NCI-H187 (cell line): Measurements from ENCODE around the gene RNU2-63P.
"Not testable (repeated sequence)": the region's sequence is repeated elsewhere in the genome, so short reads cannot be mapped to it uniquely, and the experiment has no call there.

Experiments used
- DNase-seq, 2 experiments: peaks; one replicate each; lab custom pipeline; 2025; lab: John Stamatoyannopoulos, UW

RNU2-63P gene

GRCh38 chr2:88028931-88029330, 12.6 kb upstream of the RNU2-63P start:
- DNase-seq = no peak

GRCh38 chr2:88027697-88028389, 11.5 kb upstream of the RNU2-63P start:
- DNase-seq = no peak

- DNase-seq = no peak
These were observed 8.2 kb upstream of the RNU2-63P start for GRCh38 chr2:88024509-88024908.

- DNase-seq = no peak
These were observed 6.2 kb upstream of the RNU2-63P start for GRCh38 chr2:88022669-88022921.

GRCh38 chr2:88019985-88020384, 3.6 kb upstream of the RNU2-63P start:
- no peak for DNase-seq

GRCh38 chr2:88018909-88019308, 2.6 kb upstream of the RNU2-63P start:
- DNase-seq = no peak

GRCh38 chr2:88018077-88018805, 1.9 kb upstream of the RNU2-63P start:
- DNase-seq = not testable (repeated sequence)

- not testable (repeated sequence) for DNase-seq
These were observed 1.4 kb upstream of the RNU2-63P start for GRCh38 chr2:88017780-88018038.

- DNase-seq = no peak
These were observed 823 bp upstream of the RNU2-63P start for GRCh38 chr2:88016960-88017779.

GRCh38 chr2:88011011-88011410, 5.3 kb downstream of the RNU2-63P start:
- DNase-seq = no peak

GRCh38 chr2:88010136-88010535, 6.2 kb downstream of the RNU2-63P start:
- no peak for DNase-seq

- no peak for DNase-seq
These were observed 9.4 kb downstream of the RNU2-63P start for GRCh38 chr2:88006912-88007439.

- no peak for DNase-seq
These were observed 10.6 kb downstream of the RNU2-63P start for GRCh38 chr2:88005776-88006175.

GRCh38 chr2:88003074-88003755, 13.1 kb downstream of the RNU2-63P start:
- DNase-seq = no peak

- no peak for DNase-seq
These were observed 14.0 kb downstream of the RNU2-63P start for GRCh38 chr2:88002359-88002707.

GRCh38 chr2:88000474-88000873, 15.9 kb downstream of the RNU2-63P start:
- not testable (repeated sequence) for DNase-seq

- no peak for DNase-seq
These were observed 19.8 kb downstream of the RNU2-63P start for GRCh38 chr2:87996570-87996969.

GRCh38 chr2:87995756-87996155, 20.6 kb downstream of the RNU2-63P start:
- DNase-seq = no peak

- DNase-seq = not testable (repeated sequence)
These were observed 22.0 kb downstream of the RNU2-63P start for GRCh38 chr2:87994304-87994850.

GRCh38 chr2:87992569-87992968, 23.8 kb downstream of the RNU2-63P start:
- not testable (repeated sequence) for DNase-seq

- not testable (repeated sequence) for DNase-seq
These were observed 28.9 kb downstream of the RNU2-63P start for GRCh38 chr2:87987473-87987872.

GRCh38 chr2:87985902-87986301, 30.4 kb downstream of the RNU2-63P start:
- not testable (repeated sequence) for DNase-seq
